Right atrium auricular region (tissue), 2 donors: ENCODE results near the gene FRMD8. TPM values are rescaled to one million over a fixed set of nuclear protein-coding genes. Genes with fewer than 3 reads are reported as not detected.
"Not testable (repeated sequence)": the region's sequence is repeated elsewhere in the genome, so short reads cannot be mapped to it uniquely, and the experiment has no call there.

Experiments used
- DNase-seq: peaks from one replicate; pipeline ENCODE4 v3.0.0-alpha.2; 2019; ENCODE audit warnings: low spot score
- H3K27ac ChIP-seq, 2 donors: fragments of 200-600 bp; sonication (generic); 1 replicate in 1 of 2; 2 replicates in 1 of 2; pipeline ENCODE4 v1.5.1; 2016 to 2019
- H3K27me3 ChIP-seq, 2 donors: fragments of 200-600 bp; sonication (generic); one replicate each; pipeline versions ENCODE4 v1.5.1 to v1.6.0; 2017 to 2019
- H3K36me3 ChIP-seq: fragments of 200-600 bp; sonication (generic); one replicate; pipeline ENCODE4 v1.5.1; 2016
- H3K4me1 ChIP-seq, 2 donors: fragments of 200-600 bp; sonication (generic); one replicate each; pipeline versions ENCODE4 v1.5.1 to v1.6.0; 2017 to 2019
- H3K4me3 ChIP-seq, 2 donors: fragments of 200-600 bp; sonication (generic); 1 replicate in 1 of 2; 2 replicates in 1 of 2; pipeline ENCODE4 v1.5.1; 2017 to 2019; ENCODE audit warnings: mild to moderate bottlenecking in 1 of 2, moderate library complexity in 1 of 2
- H3K9me3 ChIP-seq, 2 donors: fragments of 200-600 bp; sonication (generic); one replicate each; pipeline ENCODE4 v1.5.1; 2019
- total RNA-seq, 2 donors: library from RNA; depleted of rRNA; stranded (reverse); fragments of >200 nt; gene quantifications; one replicate each; pipeline ENCODE4 v1.1.0, GENCODE V29; 2016
- TF ChIP-seq, protein P1 (sequence below), 2 donors: fragments of 200-600 bp; sonication (generic); IDR thresholded peaks; one replicate each; pipeline ENCODE4 v1.5.1; 2019; ENCODE audit warnings: antibody characterized with exemption in 2 of 2

Gene FRMD8
- total RNA-seq, 2 donors from 2014 or later, result 10.2 to 23.8 TPM

DNA sequence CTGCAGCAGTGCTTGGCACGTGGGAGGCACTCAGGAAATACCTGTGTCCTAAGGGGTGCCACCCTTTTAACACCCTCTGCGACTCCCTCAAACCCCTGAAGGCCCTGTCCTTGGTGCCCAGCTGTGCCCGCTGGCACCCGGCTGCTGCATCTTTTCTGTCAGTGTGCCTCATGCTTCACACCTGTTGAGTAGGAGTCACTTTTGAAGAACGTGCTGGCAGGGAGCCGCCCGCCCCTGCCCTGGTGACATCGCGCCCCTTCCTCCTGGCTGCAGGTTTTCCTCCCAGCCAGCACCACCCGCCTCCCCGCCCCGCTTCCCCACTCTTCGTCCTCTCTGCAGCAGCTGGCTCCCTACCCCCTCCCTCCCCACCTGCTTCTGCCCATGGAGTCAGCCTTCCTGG lies 17.8 kb downstream of the FRMD8 start:
- Histone ChIP-seq H3K4me1 (peaks cover 0 to 13% of the 10 kb centered on the region in 2 donors), H3K27me3 (no peaks in the 10 kb centered on the region), H3K4me3 (no peak overlapping the region), H3K36me3 (peaks cover 77% of the 10 kb centered on the region), H3K27ac (peak overlapping the region; percentile 9 to 47), H3K9me3 (no peaks in the 10 kb centered on the region)
- TF ChIP-seq, protein P1, sequence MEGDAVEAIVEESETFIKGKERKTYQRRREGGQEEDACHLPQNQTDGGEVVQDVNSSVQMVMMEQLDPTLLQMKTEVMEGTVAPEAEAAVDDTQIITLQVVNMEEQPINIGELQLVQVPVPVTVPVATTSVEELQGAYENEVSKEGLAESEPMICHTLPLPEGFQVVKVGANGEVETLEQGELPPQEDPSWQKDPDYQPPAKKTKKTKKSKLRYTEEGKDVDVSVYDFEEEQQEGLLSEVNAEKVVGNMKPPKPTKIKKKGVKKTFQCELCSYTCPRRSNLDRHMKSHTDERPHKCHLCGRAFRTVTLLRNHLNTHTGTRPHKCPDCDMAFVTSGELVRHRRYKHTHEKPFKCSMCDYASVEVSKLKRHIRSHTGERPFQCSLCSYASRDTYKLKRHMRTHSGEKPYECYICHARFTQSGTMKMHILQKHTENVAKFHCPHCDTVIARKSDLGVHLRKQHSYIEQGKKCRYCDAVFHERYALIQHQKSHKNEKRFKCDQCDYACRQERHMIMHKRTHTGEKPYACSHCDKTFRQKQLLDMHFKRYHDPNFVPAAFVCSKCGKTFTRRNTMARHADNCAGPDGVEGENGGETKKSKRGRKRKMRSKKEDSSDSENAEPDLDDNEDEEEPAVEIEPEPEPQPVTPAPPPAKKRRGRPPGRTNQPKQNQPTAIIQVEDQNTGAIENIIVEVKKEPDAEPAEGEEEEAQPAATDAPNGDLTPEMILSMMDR (IDR thresholded peaks at IDR 0.05), result no peak
- no peak for DNase-seq

DNA sequence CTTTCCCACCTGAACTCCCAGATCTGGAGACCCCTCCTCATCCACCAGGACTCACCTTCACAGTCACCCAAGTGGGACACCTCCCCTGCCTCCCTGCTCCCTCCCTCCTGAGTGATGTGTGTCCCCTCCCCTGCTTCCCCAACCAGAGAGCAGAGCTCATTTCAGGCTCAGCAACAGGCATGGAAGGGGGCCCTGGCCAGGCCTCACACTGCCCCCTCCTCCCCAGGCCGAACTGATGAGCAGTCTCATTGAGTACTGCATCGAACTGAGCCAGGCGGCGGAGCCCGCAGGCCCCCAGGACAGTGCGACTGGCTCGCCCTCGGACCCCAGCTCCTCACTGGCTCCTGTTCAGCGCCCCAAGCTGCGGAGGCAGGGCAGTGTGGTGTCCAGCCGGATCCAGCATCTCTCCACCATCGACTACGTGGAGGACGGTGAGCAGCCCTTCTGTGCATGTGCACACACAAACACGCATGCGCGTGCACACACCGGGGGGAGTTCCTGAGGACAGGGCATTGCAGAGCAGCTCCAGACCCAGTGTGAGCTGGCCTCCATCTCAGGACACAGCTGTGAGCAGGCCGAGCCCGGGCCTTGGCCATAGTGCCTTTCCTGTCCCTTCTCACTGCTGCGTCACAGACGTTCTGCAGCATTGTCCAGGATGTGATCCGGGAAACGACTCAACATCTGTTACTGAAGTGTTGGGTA lies 18.4 kb downstream of the FRMD8 start:
- TF ChIP-seq, protein P1 (IDR thresholded peaks at IDR 0.05), result no peak
- H3K36me3 ChIP-seq, result peaks cover 77% of the 10 kb centered on the region
- peaks cover 0 to 13% of the 10 kb centered on the region in 2 donors for H3K4me1 ChIP-seq
- peak overlapping the region; percentile 9 to 47 for H3K27ac ChIP-seq
- H3K27me3 ChIP-seq, result no peaks in the 10 kb centered on the region
- no peak overlapping the region for H3K4me3 ChIP-seq
- DNase-seq, result no peak
- no peaks in the 10 kb centered on the region for H3K9me3 ChIP-seq

- DNase-seq, result no peak
- Histone ChIP-seq H3K27me3 (no peaks in the 10 kb centered on the region), H3K4me3 (no peak overlapping the region), H3K4me1 (peaks cover 0 to 25% of the 10 kb centered on the region in 2 donors), H3K36me3 (peaks cover 54% of the 10 kb centered on the region), H3K27ac (no peak overlapping the region), H3K9me3 (no peaks in the 10 kb centered on the region)
- TF ChIP-seq, protein P1 (IDR thresholded peaks at IDR 0.05), result no peak
Measured at GRCh38 chr11:65410936-65411680, 24.7 kb downstream of the FRMD8 start.

- H3K27ac ChIP-seq, result peak overlapping the region; percentile 63 to 66
- peaks cover 48% of the 10 kb centered on the region for H3K36me3 ChIP-seq
- H3K4me1 ChIP-seq, result peaks cover 0 to 30% of the 10 kb centered on the region in 2 donors
- H3K9me3 ChIP-seq, result no peaks in the 10 kb centered on the region
- no peak overlapping the region for H3K4me3 ChIP-seq
- TF ChIP-seq, protein P1 (IDR thresholded peaks at IDR 0.05), result no peak
- H3K27me3 ChIP-seq, result no peaks in the 10 kb centered on the region
- DNase-seq, result no peak
Measured at GRCh38 chr11:65411681-65412070, 25.2 kb downstream of the FRMD8 start.

DNA sequence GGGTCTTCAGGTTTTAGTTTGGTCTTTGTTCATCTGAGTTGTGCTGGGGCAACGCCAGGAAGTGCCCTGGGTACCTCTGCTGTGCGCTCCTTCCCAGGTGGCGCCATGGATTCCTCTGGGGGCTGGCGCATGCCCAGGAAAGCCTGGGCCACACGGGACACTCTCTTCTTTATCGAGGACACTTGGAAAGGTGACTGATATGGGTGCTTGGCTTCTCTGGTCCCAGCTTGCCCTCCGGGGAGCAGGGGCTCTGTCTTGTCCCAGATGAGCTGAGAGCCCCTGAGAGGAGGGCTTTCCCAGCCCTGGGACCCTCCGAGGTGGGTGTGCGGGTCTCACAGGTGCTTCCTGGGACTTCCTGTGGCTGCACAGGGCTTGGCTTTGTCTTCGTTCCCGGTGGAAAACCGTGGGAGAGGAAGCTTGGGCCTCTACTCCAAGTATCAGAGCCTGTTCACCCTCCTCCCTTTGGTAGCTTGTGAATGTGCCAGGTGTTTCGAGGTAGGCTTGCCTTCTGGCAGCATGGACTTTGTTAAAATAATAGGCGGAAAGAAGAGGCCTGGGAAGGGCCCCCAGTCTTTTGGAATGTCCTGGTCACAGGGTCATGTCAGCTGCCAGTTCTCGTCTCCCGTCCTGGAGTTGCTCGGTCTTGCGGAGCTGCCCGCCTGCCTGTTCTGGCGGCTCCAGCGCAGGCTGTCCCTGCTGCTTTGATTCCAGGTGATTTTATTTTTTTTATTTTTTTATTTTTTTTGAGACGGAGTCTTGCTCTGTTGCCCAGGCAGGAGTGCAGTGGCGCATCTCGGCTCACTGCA lies 26.0 kb downstream of the FRMD8 start:
- H3K4me1 ChIP-seq, result peaks cover 0 to 38% of the 10 kb centered on the region in 2 donors
- no peaks in the 10 kb centered on the region for H3K27me3 ChIP-seq
- H3K27ac ChIP-seq, result peak overlapping the region; percentile 63 to 66
- H3K36me3 ChIP-seq, result peaks cover 40% of the 10 kb centered on the region
- TF ChIP-seq, protein P1 (IDR thresholded peaks at IDR 0.05), result no peak
- H3K4me3 ChIP-seq, result no peak overlapping the region
- no peaks in the 10 kb centered on the region for H3K9me3 ChIP-seq
- DNase-seq, result no peak

- Histone ChIP-seq H3K27ac (peak overlapping the region in 1 of 2 donors; percentile 66), H3K36me3 (peaks cover 35% of the 10 kb centered on the region), H3K4me1 (peaks cover 0 to 45% of the 10 kb centered on the region in 2 donors)
- DNase-seq, H3K4me3 ChIP-seq, H3K27me3 ChIP-seq, H3K9me3 ChIP-seq: not testable (repeated sequence)
Measured at GRCh38 chr11:65413077-65413664, 26.7 kb downstream of the FRMD8 start.
